Germinal center (tissue), 1 donor: Measurements from ENCODE around the gene ZNF814.
A peak's percentile ranks its signal among the peaks of the same experiment; 100 is the strongest.
"Not testable (repeated sequence)": the region's sequence is repeated elsewhere in the genome, so short reads cannot be mapped to it uniquely, and the experiment has no call there.

ENCODE experiments used
- DNase-seq: peaks from one replicate; pipeline ENCODE4 v3.0.0; 2012; ENCODE audit warnings: mixed read lengths, low spot score

The ZNF814 gene

DNA sequence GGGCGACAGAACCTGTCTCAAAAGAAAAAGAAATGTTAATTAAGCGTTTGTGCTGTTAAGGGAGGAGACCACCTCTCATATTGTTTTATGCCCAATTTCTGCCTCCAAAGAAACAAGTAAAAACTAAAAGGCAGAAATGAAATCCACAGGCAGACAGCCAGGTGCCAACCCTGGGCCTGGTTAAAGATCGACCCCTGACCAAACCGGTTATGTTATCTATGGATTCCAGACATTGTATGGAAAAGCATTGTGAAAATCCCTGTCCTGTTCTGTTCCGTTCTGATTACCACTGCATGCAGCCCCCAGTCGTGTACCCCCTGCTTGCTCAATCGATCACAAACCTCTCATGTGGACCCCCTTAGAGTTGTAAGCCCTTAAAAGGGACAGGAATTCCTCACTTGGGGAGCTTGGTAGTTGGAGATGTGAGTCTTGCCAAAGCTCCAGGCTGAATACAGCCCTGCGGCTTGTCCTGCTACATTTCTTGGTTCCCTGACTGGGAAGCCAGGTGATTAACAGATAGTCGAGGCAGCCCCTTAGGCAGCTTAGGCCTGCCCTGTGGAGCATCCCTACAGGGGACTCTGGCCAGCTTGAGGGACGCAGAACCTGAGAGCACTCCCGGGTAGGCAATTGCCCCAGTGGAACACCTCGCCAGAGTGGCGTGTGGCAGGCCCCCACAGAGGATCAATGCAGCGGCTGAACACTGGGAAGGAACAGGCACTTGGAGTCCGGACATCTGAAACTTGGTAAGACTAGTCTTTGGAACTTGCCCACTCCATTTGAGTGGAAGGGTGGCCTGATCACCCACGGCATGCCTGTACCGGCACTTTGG, 73.4 kb downstream of the ZNF814 start:
- no peak for DNase-seq

GRCh38 chr19:57814505-57815246, 74.2 kb downstream of the ZNF814 start, which contains the start of gene ZNF552:
Gene ZNF552, minus strand, starts transcription at chr19:57814913. Its CDS starts 170 bp downstream, at chr19:57814743.
- DNase-seq = peak; percentile 84

GRCh38 chr19:57813919-57814504, 74.8 kb downstream of the ZNF814 start:
- no peak for DNase-seq

GRCh38 chr19:57812975-57813820, 75.6 kb downstream of the ZNF814 start:
- DNase-seq = not testable (repeated sequence)

DNA sequence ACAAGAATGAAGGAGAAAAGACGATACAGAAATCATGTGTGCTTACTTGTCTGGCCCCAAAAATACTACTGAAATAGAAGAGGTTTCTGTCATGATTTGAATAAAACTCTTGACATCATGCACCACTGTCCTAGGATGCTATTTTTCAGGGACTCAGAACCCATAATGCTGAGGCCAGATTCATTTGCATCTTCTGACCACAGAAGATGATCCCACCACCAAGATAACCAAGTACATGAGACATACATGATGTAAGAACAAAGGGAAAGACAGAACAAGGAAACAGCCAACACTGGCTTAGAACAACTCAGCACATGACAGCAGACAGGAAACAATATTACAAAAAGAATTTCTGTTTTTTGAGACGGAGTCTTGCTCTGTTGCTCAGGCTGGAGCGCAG, 76.6 kb downstream of the ZNF814 start:
- peak; percentile 6 for DNase-seq

- DNase-seq = not testable (repeated sequence)
Measured at GRCh38 chr19:57810410-57811295, 78.2 kb downstream of the ZNF814 start.

DNA sequence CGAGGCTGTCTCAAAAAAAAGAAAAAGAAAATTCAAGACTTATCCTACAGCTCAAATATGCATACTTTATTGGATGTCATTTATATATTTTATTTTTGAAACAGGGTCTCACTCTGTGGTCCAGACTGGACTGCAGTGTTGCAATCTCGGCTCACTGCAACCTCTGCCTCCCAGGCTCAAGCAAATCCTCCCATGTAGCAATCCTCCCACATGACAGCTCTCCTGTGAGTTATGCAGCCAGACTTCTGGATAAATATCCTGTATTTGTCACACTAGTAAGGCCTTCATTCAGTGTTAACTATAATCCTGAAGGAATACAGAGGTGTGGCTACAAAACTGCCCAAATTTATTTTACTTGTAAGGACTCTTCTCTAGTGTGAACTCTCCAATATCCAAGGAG, 81.3 kb downstream of the ZNF814 start:
- DNase-seq = no peak

GRCh38 chr19:57803594-57804325, 85.1 kb downstream of the ZNF814 start:
- DNase-seq = no peak

GRCh38 chr19:57803265-57803593, 85.6 kb downstream of the ZNF814 start:
- DNase-seq = no peak

DNA sequence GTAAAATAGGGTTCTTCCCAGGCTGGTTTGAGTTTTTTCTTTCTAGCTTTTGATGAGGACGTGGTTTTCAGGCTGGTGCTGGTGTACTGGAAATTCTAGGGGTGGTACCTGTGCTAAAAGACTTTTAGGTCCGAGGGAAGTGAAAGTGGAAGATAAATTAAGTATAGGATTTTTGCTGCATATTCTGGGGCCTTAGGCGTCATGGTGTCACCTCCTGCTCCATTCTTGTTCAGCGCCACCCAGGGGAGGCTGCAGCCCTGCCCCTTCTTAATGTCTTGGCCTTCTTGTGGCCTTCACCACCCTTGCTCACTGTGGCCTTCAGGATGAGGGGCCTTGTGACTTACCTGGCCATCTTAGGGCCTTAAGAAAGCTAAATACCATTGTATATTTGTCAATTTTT, 86.6 kb downstream of the ZNF814 start:
- peak; percentile 54 for DNase-seq

GRCh38 chr19:57800696-57801095, 88.1 kb downstream of the ZNF814 start:
- no peak for DNase-seq
